Fibroblast of lung (primary cell): ENCODE measurements around the gene NUP160.

ENCODE experiments used
- CTCF ChIP-seq, 2 donors: IDR thresholded peaks in 1 of 2; conservative IDR thresholded peaks in 1 of 2; 1 replicate in 1 of 2; 2 replicates in 1 of 2; pipeline ENCODE4 v1.5.1; 2011 to 2012; ENCODE audit warnings: low read length in 2 of 2, control low read depth in 1 of 2, inconsistent platforms in 1 of 2, low read depth in 1 of 2, mild to moderate bottlenecking in 1 of 2
- EZH2 ChIP-seq: IDR thresholded peaks from 2 replicates; pipeline ENCODE4 v1.5.1; 2012; ENCODE audit warnings: low read length, control low read depth, mild to moderate bottlenecking; ENCODE audit errors: missing control alignments

GRCh38 chr11:47765086-47765485, 83.1 kb downstream of the NUP160 start:
- TF ChIP-seq CTCF (conservative IDR thresholded peaks at IDR 0.05 in 1 of 2, IDR thresholded peaks at IDR 0.05 in 1 of 2; ENCODE audit: low read depth in 1 of 2, low read length in 2 of 2) = no peak
- no peak for TF ChIP-seq EZH2
